Suppressor macrophage (primary cell): ENCODE results near the gene PRKAR1B.
"Not testable (repeated sequence)": the region's sequence is repeated elsewhere in the genome, so short reads cannot be mapped to it uniquely, and the experiment has no call there.

Source experiments
- DNase-seq, 4 experiments: peaks; one replicate each; pipeline ENCODE4 v3.0.0-alpha.2; 2020 to 2022

PRKAR1B gene

DNA sequence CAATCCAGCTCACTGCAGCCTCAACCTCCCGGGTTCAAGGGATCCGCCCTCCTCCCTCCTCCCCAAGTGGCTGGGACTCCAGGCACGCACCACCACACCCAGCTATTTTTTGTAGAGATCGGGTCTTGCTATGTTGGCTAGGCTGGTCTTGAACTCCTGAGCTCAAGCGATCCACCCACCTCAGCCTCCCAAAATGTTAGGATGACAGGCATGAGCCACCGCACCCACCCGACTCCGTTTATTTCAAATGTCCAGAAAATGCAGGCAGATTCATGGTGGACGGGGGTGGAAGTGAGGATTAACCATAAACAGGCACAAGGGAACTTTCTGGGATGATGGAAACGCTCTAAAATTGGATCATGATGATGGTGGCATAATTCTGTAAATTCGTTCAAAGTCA lies 85.1 kb downstream of the PRKAR1B start:
- DNase-seq: no peak

DNA sequence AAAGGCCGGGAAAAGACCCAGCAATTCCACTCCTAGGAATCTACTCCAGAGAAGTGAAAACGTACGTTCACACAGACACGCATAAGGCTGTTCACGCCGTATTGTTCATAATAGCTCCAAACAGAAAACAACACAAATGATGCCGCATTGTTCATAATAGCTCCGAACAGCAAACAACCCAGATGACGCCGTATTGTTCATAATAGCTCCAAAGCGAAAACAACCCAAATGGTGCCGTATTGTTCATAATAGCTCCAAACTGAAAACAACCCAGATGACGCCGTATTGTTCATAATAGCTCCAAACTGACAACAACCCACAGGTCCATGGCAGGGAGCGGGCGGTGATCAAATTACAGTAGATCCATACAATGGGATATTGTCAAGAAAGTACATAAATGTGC lies 85.8 kb downstream of the PRKAR1B start:
- no peak for DNase-seq

DNA sequence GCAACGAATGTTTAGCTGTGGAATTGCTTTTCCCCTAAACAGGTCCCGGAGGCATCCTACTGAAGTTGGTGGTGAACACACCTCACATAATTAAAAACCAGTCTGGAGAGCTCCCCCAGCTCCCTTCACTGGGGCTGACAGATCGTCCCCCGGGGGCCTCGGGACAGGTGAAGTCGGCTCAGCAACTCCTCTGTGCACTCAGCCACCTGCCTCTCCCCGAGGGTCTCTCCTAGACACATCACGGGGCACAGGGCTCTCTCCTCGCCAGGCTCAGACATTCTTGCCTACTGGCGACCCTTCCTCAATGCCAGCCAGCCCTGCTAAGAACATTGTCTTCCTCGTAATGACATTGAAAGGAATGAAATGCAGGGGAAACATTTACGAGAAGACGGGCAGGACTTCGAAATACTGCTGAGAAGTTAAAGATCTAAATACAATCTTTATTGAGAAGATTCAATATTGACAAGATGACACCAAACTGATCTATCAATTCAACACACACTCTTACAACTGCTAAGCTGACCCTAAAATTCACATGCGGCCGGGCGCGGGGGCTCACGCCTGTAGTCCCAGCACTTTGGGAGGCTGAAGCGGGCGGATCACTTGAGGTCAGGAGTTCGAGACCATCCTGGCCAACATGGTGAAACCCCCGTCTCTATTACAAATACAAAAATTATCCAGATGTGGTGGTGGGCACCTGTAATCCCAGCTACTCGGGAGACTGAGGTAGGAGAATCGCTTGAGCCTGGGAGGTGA lies 88.6 kb downstream of the PRKAR1B start:
- no peak for DNase-seq

DNA sequence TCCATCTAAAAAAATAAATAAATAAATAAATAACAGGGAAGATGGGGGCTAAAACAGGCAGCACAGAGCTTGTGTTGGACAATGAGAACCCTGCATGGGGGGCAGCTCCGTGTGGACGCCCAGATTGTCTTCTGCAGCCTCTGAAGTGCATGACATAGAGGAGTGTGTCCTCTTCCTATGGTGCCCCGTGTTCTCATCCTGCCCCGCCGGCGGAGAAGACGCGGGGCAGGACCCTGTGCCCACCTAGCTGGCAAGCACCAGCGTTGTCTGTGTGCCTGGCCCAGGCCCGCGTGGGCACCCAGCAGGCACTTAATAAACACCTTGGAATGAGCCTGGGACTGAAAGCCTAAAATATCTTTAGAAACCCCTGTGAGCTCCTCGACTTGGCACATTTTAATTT lies 89.3 kb downstream of the PRKAR1B start:
- DNase-seq: no peak

DNA sequence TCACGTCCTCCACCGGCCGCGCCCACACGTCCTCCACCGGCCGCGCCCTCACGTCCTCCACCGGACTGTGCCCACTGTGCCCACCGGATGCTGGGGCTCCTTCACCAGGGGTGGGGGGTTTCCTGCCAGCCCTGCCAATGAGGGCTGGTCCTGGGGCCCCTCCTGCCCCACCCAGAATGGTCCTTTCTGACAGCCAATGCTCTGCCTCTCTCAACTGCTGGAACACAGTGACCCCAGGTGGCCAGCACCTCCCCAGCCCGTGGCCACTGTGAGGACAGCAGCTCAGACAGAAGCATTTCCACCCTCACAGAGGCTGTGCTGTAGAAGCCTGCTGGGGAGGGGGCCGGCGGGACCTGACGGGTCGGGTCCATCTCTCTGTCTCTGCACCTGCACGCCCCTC lies 90.7 kb downstream of the PRKAR1B start:
- peak; percentile 57 to 77 (median 66) for DNase-seq

DNA sequence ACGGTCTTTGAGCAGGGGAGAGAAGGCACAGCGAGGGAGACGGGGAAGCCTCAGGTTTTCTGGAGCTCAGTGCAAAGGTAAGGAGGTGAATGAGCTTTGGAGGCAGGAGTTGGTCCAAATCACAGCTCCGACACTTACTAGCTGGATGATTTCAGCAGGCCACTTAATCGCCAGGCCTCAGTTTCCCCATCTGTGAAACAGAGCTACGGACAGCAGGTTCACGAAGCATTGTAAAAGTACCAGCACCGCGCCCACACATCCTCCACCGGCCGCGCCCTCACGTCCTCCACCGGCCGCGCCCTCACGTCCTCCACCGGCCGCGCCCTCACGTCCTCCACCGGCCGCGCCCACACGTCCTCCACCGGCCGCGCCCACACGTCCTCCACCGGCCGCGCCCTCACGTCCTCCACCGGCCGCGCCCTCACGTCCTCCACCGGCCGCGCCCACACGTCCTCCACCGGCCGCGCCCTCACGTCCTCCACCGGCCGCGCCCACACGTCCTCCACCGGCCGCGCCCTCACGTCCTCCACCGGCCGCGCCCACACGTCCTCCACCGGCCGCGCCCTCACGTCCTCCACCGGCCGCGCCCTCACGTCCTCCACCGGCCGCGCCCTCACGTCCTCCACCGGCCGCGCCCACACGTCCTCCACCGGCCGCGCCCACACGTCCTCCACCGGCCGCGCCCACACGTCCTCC lies 91.2 kb downstream of the PRKAR1B start:
- DNase-seq: not testable (repeated sequence)

DNA sequence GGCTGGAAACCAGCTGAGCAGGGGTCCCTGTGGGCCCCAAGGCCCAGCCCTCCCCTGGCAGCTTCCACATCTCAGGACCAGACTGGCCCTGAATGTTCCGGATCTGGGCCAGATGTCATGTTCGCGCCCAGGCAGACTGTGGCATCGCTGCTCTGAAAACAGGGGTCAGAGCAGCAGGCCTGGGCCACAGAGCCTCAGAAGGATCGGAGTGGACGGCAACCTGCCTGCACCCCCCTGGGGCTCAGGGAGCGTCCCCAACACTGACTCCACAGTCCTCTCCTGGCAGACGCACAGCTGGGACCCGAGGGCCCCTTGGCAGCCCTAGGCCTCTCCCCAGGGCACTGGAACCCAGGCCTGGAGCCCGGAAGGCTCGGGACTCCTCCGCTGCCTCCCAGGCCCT lies 91.9 kb downstream of the PRKAR1B start:
- no peak for DNase-seq

DNA sequence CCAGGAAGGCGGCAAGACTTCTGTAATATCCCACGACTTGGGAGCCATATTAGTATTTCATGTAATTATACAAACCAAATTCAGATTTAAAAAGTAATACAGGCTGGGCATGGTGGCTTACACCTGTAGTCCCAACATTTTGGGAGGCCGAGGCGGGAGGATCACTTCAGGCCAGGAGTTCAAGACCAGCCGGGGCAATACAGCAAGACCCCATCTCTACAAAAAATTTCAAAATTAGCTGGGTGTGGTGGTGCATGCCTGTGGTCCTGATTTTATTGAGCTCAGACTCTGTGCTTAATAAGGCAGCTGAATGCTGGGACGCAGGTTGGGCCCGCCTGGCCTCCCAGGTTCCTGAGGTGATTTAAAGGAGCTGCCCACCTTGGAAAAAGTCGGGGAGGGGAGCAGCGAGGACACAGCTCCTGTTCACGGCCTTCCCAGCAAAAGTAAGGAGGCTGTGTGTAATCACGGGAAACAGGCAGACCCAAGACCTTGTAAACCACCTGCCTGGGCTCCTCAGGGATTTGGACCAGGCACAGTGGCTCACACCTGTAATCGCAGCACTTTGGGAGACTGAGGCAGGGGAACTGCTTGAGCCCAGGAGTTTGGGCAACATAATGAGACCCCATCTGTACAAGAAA lies 93.6 kb downstream of the PRKAR1B start:
- no peak for DNase-seq

DNA sequence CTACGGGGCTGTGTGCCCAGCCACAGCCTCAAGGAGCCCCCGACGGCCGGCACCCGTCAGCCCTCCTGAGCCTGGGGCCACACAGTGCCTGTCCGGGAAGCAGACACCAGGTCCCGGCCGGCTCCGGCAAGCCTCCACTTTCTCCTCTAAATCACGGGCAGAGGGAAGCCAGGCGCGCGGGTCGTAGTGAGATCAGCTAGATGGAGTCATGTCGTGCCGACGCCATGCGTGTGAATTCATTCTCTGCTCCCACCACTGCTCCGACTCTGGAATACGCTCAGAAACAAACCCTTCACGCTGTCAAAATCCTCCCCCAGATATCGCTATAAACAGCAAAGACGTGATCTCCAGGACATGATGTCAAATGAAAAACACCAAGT lies 94.3 kb downstream of the PRKAR1B start:
- DNase-seq: no peak

DNA sequence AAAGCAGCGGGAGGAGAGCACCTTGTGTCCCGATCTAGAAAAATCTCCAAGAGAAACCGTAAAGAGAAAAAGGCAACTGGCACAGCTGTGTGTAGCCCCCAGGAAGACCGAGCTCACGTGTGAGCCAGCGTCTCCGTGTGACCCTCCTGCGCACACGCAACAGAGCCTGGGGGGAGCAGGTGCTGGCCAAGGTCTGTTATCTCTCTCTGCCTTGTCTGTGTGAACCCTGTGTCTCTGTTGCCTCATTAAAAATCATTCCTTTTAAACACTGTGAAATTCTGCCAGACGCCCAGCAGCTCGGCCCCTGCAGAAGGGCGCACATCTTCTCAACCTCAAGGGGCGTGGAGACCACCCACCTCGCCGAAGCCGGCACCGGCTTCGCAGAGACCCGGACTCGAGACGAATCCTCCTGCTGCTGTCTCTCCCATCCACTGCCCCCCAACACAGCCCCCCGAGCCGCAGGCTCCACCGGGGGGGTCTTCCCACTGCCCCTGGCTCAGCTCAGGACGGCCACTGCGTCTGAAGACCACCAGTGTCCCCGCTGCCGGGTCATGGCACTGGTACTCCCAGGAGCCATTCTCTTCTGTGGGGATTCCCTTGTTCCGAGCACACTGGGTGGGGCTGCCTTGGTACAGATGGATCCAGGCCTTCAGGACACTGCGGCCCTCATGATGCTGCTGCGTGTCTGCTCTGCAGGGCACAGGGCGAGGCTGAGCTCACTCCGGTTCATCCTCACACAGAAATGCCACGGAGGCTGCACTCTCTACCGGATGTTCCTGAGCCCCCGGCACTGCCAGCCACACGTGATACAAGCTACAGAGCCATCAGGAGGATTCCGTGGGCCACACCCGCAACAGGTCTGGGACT lies 94.9 kb downstream of the PRKAR1B start:
- DNase-seq: no peak

DNA sequence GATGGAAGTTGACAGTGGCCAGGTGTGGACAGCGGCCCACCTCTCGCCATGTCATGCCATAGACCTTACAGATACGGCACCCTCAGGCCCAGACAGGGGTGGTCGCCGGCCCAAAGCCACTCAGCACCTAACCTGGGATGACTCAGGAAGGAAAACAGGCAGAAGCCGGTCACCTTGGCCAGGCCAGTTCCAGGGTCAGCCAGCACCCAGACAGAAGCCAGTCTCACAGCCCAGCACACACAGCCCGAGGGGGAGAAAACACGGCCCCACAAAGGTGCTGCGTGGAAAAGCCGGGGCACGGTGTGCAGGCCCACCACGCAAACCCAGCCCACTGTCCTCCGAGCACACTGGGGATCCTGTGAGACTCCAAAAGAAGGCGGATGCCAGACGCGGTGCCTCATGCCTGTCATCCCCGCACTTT lies 95.8 kb downstream of the PRKAR1B start:
- no peak for DNase-seq

DNA sequence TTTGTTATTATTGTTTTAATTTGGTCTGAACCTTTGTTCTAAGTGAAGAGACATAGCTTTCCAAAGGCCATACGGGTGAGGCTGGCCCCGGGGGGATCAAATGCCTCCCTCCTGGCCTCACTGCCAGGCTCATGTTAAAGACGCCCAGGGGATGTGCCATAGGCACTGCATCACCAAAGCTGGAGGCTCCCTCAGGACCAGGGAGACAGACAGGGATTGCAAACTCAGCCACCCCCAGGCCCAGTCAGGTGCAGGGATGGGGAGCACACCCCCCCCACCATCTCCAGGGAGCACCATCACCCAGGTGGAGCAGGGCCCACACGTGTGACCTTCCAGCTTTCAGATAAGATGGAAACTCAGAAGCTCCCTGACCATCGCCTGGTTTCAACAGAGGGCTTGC lies 96.5 kb downstream of the PRKAR1B start:
- DNase-seq: no peak

DNA sequence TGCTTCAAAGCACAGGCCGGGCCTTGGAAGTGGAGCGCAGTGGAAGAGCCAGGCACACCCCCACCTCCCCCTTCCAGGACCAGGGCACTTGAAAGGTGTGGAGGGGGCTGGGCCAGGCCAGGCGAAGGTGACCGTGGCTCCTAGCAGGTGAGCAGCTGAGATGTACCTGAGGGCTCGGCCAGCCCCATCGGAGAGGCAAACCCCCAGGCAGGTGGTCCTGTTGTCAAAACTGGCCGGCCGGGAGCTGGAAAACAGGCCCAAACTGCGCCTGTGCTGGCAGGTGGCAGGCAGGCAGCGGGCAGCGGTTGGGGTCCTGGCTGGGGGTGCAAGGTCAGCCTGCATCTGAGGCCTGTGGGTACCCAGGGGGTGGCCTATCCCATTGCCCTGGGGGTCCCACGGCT lies 97.0 kb downstream of the PRKAR1B start:
- DNase-seq: no peak

DNA sequence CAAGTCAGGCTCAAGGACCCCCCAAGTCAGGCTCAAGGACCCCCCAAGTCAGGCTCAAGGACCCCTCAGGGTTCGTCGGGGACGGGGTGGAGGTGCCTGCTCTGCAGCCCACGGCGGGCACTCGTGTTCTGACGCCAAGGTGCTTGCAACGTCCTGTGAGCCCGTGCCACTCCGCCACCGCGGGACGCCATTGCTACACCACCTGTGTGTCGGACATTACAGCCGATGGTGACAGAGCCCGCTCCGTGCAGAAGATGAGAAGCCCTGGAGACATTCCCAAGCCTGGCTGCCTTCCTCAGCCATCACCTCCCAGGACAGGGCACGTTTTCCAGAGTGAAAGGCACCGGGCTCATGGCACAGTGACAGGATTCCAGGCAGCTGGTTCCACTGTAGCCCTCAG lies 98.3 kb downstream of the PRKAR1B start:
- no peak for DNase-seq

DNA sequence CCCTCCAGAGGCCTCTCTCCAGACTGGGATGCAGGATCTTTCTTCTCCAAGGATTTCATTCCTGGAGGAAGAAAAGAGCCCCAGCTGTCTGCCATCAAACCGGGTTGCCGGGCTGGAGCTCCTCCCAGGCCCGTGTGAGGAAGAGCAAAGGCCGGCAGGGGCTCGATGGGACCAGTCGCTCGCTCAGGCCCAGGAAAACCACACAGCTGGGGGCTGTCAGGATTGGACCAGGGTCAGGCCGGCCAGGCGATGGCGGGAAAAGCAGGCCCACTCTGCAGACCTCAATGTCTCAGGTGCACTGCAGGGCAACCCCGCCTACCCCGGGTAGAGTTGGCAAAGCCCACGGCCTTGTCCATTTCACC lies 98.7 kb downstream of the PRKAR1B start:
- no peak for DNase-seq

DNA sequence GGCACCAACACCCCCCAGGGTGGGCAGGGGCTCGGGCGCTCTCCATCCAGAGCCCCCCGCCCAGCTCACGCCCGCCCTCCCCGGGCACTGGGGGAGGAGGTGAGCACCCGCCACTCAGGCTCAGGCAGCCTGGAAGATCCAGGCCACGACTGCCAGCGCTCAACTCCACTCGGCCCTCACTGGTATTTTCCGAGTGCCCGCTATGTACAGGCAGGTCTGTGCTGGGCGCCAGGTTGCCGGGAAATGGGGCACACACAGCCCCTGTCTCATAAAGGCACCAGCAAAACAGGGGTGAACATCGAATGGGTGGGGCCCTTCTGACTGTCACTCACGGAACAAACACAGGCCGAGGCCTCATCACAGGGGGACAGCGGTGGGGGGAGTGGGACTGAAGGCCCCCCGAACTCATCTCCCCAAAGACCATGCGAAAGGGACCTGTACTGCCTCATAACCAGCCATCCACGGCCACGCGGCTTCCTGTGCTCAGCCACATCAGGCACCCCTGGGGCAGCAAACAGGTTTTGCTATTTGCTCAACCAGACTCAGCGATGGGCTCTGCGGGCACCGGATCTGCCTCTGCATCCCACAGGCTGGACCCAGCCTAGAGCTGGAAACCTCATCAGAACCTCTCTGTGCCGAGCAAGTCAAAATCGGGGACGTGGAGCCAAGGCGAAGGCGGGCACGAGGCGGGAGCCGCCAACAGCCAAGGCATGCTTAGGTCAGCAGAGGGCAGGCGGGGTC lies 99.2 kb downstream of the PRKAR1B start:
- no peak for DNase-seq

DNA sequence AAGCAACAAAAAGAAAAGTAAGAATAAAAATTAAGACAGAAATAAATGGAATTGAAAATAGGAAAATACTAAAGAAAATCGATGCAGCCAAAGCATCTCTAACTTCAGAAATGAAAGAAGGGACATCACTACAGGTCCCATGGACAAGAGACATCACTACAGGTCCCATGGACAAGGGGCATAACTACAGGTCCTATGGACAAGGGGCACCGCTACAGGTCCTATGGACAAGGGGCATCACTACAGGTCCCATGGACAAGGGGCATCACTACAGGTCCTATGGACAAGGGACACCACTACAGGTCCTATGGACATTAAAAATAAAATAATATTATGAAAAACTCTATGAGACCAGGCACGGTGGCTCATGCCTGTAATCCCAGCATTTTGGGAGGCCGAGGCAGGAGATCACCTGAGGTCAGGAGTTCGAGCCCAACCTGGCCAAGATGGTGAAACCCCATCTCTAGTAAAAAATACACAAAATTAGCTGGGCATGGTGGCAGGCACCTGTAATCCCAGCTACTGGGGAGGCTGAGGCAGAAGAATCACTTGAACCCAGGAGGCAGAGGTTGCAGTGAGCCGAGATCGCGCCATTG lies 101.6 kb downstream of the PRKAR1B start:
- DNase-seq: no peak

DNA sequence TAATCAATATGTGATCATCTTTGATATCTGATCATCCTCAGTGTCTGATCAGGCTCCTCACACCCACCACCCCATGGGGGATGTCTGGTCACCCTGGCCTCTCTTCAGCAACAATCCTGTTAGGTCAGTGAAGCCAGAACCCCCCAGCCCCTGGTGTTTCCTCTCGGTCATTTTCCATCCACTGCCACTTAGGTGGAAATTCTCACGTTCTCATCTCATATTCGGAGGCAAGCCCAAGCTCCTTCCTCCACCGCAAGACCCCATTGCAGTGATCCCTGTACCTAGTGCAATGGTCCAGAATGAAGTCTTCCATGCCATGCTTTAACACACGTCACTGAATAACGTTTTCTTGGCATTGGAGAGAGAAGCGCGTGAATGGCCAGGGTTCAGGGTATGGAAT lies 103.6 kb downstream of the PRKAR1B start:
- DNase-seq: no peak

DNA sequence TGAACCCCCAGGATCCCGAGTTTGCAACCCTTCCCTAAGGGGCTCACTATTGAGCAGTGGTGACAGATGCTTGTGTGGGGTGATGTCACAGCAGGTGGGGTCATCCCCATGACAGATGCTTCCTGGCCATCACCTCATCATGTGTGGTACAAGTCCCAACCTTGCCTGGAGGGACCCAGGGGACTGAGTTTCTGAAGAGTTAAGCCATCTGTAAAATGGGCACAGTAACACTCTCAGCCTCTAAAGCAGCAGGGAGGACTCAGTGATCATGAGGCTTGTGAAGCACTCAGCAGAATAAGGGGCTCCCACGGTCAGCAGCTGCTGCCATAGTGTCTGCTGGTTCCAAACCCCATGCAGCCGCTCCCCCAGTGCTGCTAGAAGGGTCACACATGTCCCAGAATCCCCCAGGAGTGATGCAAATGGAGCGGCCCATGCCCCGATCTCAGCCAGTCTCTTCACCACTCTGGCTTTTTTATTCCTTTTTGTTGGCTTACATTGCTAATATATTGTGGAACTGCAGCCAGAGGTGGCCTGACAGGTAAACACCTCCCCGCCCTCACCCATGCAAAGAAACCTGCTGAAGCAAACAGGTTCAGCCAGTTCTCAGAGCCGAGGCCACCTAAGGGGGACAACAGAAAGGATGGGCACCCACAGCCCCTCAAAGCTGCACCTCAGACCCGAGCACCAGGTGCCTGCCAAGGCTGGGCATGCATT lies 105.4 kb downstream of the PRKAR1B start:
- DNase-seq: no peak

DNA sequence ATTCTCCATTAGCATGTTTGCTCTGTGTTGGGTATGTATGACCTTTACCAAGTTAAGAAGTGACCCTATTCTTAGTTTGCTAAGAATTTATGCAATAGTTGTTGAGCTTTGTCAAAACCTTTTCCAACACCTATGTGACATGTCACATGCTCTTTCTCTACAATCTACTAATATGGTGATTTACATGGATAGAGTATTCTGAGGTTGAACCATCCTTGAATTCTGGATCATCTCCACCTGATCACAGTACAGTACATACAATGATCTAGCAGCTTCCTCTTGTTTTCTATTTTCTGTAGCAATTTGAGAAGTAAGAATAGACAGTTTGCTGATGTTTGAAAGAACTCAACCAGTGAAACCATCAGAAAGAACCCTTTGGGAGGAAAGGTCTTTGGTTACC lies 106.2 kb downstream of the PRKAR1B start:
- DNase-seq: no peak

DNA sequence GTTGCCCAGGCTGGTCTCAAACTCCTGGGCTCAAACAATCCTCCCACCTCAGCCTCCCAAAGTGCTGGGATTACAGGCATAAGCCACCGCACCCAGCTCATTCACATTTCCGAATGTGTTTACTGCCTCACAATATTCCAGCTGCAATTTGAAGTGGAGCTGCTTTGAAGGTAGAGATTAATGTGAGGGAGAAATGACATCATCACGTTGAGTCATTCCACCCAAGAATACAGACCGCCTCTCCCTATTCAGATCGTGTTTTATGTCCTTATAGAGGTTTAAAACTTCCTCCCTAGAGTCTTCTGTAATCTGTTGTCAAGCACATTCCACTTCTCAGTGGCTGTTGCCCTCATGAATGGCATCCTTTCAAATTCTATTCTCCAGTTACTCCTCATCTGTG lies 107.0 kb downstream of the PRKAR1B start:
- peak in 2 of 4 experiments; percentile 41 to 50 for DNase-seq
